ENCODE results near the gene PDE10A. TPM values are rescaled to one million over a fixed set of nuclear protein-coding genes. Genes with fewer than 3 reads are reported as not detected.
"Not testable (repeated sequence)": the region's sequence is repeated elsewhere in the genome, so short reads cannot be mapped to it uniquely, and the experiment has no call there.

PDE10A gene
- total and polyA plus RNA-seq, 2 of the 13 experiments (the other 11 are each of a cell fraction or from before 2014, with no cell fraction given), result not detected

- H3K4me3 ChIP-seq (replicated peaks in 1 of 3; ENCODE audit: insufficient read depth in 1 of 3, low read depth in 2 of 3, low read length in 3 of 3); H3K79me2 ChIP-seq (ENCODE audit: insufficient read depth, low read length); intact Hi-C loops (cut with micrococcal nuclease; ENCODE audit: unreplicated experiment); DNase-seq (ENCODE audit: low spot score); H3K27ac ChIP-seq (ENCODE audit: extremely low read length, insufficient read depth, low read length); H3K4me2 ChIP-seq (ENCODE audit: low read depth, low read length); FAIRE-seq; H3K9ac ChIP-seq (ENCODE audit: insufficient read depth, low read depth, low read length); POLR2A ChIA-PET; H4K20me1 ChIP-seq (ENCODE audit: insufficient read depth, low read length); ATAC-seq; H3K27me3 ChIP-seq (ENCODE audit: control insufficient read depth in 1 of 2, insufficient read depth in 2 of 2, low read length in 2 of 2); H3K36me3 ChIP-seq (replicated peaks in 1 of 2; ENCODE audit: control insufficient read depth in 1 of 2, insufficient read depth in 2 of 2, low read length in 2 of 2); H3K9me3 ChIP-seq (ENCODE audit: low read length); H3K4me1 ChIP-seq (ENCODE audit: insufficient read depth, low read length); CTCF ChIA-PET (ENCODE audit: low intra/inter-chr PET ratio, low total read pairs); in situ Hi-C loops (cut with HindIII; ENCODE audit: extremely low pct_ligation_motif_present, low pct_unique_long_range_greater_than_20kb); H2AFZ ChIP-seq (ENCODE audit: low read length); BruUV-seq (replicated peaks): not testable (repeated sequence)
- WGBS (ENCODE audit: low lambda C conversion rate), result 22% methylated on average over 6 of the region's 6 CpGs
Measured at GRCh38 chr6:165500214-165500907, 162.7 kb downstream of the PDE10A start.

- intact Hi-C loops (cut with micrococcal nuclease; ENCODE audit: unreplicated experiment) (no loop called here), in situ Hi-C loops (cut with HindIII; ENCODE audit: extremely low pct_ligation_motif_present, low pct_unique_long_range_greater_than_20kb) (no loop called here)
- H3K4me1 ChIP-seq (ENCODE audit: insufficient read depth, low read length), result no peaks in the 10 kb centered on the region
- H3K4me3 ChIP-seq (replicated peaks in 1 of 3; ENCODE audit: insufficient read depth in 1 of 3, low read depth in 2 of 3, low read length in 3 of 3), result no peak overlapping the region
- no peak overlapping the region for H3K4me2 ChIP-seq (ENCODE audit: low read depth, low read length)
- H3K27me3 ChIP-seq (ENCODE audit: control insufficient read depth in 1 of 2, insufficient read depth in 2 of 2, low read length in 2 of 2), result no peaks in the 10 kb centered on the region
- no peaks in the 10 kb centered on the region for H4K20me1 ChIP-seq (ENCODE audit: insufficient read depth, low read length)
- no peaks in the 10 kb centered on the region for H3K9me3 ChIP-seq (ENCODE audit: low read length)
- 4% methylated on average over 4 of the region's 4 CpGs for WGBS (ENCODE audit: low lambda C conversion rate)
- ChIA-PET POLR2A (no interaction called here), CTCF (ENCODE audit: low intra/inter-chr PET ratio, low total read pairs) (no interaction called here)
- H3K27ac ChIP-seq (ENCODE audit: extremely low read length, insufficient read depth, low read length), result no peak overlapping the region
- no peak for DNase-seq (ENCODE audit: low spot score)
- no peak overlapping the region for H3K9ac ChIP-seq (ENCODE audit: insufficient read depth, low read depth, low read length)
- H3K36me3 ChIP-seq (replicated peaks in 1 of 2; ENCODE audit: control insufficient read depth in 1 of 2, insufficient read depth in 2 of 2, low read length in 2 of 2), result no peaks in the 10 kb centered on the region
- H3K79me2 ChIP-seq (ENCODE audit: insufficient read depth, low read length), result no peaks in the 10 kb centered on the region
- no peak for ATAC-seq
- FAIRE-seq, result no peak
- no TSS peak for BruUV-seq (replicated peaks)
- H2AFZ ChIP-seq (ENCODE audit: low read length), result no peak overlapping the region
- TF ChIP-seq IRX3 (CRISPR knock-in tag; IDR thresholded peaks at IDR 0.05; ENCODE audit: borderline replicate concordance, low read depth) (no peak), MZF1 (CRISPR knock-in tag; IDR thresholded peaks at IDR 0.05; ENCODE audit: borderline replicate concordance) (no peak), DNMT3B (CRISPR knock-in tag; conservative IDR thresholded peaks at IDR 0.05) (no peak), ZNF891 (CRISPR knock-in tag; IDR thresholded peaks at IDR 0.05) (no peak), ZNF460 (CRISPR knock-in tag; IDR thresholded peaks at IDR 0.05; ENCODE audit: borderline replicate concordance) (no peak), BRCA1 (CRISPR knock-in tag; IDR thresholded peaks at IDR 0.05) (no peak), ZNF703 (CRISPR knock-in tag; IDR thresholded peaks at IDR 0.05; ENCODE audit: borderline replicate concordance) (no peak), REXO4 (CRISPR knock-in tag; IDR thresholded peaks at IDR 0.05; ENCODE audit: borderline replicate concordance) (no peak), FOXA3 (CRISPR knock-in tag; IDR thresholded peaks at IDR 0.05) (no peak), ZNF143 (CRISPR knock-in tag; IDR thresholded peaks at IDR 0.05) (no peak), PAWR (CRISPR knock-in tag; IDR thresholded peaks at IDR 0.05; ENCODE audit: borderline replicate concordance) (no peak), MED8 (CRISPR knock-in tag; IDR thresholded peaks at IDR 0.05; ENCODE audit: insufficient replicate concordance) (no peak), CEBPG (CRISPR knock-in tag; IDR thresholded peaks at IDR 0.05) (no peak), POLR2G (IDR thresholded peaks at IDR 0.05; ENCODE audit: low read depth, low read length) (no peak), ARID3A (IDR thresholded peaks at IDR 0.05; ENCODE audit: low read depth, low read length) (no peak), ZNF468 (CRISPR knock-in tag; IDR thresholded peaks at IDR 0.05) (no peak)
- TF ChIP-seq, protein P1, sequence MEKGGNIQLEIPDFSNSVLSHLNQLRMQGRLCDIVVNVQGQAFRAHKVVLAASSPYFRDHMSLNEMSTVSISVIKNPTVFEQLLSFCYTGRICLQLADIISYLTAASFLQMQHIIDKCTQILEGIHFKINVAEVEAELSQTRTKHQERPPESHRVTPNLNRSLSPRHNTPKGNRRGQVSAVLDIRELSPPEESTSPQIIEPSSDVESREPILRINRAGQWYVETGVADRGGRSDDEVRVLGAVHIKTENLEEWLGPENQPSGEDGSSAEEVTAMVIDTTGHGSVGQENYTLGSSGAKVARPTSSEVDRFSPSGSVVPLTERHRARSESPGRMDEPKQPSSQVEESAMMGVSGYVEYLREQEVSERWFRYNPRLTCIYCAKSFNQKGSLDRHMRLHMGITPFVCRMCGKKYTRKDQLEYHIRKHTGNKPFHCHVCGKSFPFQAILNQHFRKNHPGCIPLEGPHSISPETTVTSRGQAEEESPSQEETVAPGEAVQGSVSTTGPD (CRISPR knock-in tag; IDR thresholded peaks at IDR 0.05), result no peak
Measured at GRCh38 chr6:165497472-165497871, 165.6 kb downstream of the PDE10A start.

Data from HepG2 (cell line).